ENCODE measurements around the gene NKX2-4.

Gene NKX2-4

DNA sequence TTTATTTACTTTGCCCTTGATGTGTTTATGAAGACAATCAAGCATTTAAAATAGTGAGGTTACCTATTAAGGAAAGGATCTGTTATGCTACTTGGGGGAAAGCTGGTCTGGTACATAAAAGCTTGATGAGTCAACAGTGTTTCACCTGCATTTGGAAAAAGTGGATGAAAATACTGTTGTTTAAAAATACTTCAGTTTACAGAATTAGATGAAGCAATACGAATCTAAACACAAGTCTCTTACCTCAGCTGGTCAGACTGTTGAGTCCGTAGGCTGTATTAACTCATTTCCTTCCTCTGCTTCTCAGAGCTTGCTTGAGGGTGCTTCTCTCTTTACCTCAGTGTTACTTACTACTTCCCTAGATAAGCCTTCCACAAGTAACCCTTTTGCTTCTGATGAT, 36.1 kb downstream of the NKX2-4 start:
- DNase-seq (ENCODE audit: low spot score) (no peak), FAIRE-seq (no peak)

DNA sequence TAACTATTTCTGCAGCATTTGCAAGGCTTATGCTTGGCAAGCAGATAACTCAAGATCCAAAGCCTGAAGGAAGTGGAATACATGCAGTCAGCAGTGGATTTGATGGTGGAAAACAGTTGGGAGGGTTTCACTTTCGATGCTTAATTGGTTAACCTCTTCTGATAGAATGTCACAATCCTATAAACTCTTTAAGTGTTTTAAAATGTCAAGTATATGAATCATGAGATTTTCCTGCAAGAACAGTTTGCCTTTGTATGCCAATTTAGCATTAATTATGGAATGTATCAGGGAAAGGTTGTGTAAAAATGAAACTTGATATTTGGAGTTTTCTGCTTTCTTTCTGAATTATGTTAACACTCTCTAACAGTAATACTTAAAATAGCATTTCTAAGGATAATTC, 36.6 kb downstream of the NKX2-4 start:
- no peak for DNase-seq (ENCODE audit: low spot score)
- no peak for FAIRE-seq

DNA sequence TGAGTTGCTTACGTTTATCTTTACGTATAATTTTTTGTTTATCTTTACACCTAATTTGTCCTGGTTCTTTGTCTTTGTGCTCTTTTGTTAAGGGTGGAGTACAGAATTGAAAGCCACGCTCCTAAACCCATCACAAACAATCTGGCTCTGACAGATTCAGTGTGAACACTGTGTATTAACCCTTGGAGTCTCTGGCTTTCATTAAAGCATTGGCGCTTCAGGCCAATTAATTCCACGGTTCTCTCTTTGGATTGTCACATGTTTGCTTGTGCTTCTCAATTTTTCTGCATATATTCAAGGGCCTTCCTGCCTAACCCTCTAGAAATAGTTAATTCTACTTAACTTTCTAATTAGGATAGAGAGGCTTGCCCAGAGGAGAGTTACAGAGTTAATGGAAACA, 38.6 kb downstream of the NKX2-4 start:
- FAIRE-seq: no peak

DNA sequence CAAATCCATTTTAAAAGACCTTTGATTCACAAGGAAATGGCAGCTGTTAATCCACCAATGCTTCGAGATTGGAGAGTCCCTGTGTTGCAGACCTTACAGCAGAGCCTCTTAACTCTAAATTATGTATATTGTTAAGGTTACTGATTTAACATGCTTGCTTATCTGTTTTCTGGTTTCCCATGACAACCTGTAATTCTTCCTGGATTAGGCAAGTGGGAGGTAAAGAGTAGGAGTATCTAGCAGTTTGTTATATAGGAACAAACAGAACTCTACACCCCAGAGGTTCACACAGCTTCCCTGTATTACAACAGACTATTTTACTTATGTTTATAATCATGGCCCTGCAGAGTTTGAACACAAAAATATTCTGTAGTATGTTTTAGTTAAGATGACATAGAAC, 39.5 kb downstream of the NKX2-4 start:
- FAIRE-seq (no peak), DNase-seq (ENCODE audit: low spot score) (no peak)

More for the DNA sequence above, 38.6 kb downstream of the NKX2-4 start:
- no peak for DNase-seq (ENCODE audit: low spot score)

DNA sequence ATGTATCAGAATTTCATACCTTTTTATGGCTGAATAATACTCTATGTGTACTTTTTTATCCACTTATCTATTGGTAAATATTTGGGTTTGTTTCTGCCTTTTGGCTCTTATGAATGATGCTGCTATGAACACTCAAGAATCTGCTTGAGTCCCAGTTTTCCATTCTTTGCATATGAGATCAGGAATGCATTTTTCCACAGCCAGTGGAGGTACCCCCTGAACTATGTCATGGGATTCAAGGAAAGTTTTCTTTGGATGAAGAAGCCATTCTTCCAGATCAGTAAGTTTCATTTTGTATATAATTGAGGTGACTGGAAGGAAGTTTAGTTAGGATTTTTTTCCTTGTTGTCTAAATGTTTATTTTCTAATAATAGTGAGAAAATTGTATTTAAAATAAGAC, 40.9 kb downstream of the NKX2-4 start:
- FAIRE-seq (no peak), DNase-seq (ENCODE audit: low spot score) (no peak)

DNA sequence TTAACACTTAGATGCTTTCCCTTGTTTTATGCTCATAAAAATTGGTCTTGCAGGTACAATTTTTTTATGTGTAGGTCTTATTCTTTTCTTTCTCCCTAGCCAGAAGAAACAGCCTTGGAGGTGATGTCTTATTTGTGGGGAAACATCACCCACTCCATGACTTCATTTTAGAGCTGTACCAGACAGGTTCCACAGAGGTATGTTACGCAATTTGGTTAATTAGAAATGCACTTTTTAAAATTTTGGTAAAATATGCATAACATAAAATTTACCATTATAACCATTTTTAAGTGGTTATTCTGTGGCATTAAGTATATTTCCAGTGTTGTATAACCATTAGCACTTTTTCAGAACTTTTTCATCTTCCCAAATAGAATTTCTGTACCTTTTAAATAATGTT, 41.3 kb downstream of the NKX2-4 start:
- DNase-seq (ENCODE audit: low spot score) (no peak), FAIRE-seq (no peak)

DNA sequence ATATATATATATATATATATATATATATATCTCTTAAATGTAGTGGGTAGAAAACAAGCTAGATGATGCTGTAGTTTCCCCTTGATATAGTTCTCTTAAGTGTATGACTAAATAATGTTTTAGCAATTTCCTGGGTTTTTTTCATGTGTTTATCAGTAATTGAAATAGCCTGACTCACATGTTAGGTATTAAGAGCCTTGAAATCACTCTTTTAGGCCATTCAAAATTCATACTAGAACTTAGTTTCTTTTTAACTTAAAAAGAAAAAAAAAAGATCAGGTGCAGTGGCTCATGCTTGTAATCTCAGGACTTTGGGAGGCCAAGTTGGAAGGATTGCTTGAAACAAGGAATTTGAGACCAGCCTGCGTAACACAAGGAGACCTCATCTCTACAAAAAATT, 44.1 kb downstream of the NKX2-4 start:
- DNase-seq (ENCODE audit: low spot score) (no peak), FAIRE-seq (no peak)

DNA sequence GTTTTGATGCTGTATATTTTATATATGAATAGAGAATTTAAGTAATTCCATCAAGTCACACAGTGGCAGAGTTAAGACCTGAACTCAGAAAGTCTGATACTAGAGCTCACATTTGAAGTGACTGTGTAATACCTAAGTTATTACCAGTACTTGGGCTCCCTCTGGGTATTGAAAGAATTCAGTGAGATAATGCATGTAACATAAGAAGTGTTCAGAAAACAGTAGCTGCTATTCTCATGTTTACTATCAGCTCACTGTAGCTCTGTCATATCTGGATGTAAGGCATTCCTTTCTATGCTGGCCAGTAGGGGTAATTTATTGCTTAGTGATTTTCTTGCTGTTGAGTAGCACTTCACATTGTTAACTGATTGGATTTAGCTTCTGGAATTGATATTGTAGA, 44.6 kb downstream of the NKX2-4 start:
- FAIRE-seq: no peak
- DNase-seq (ENCODE audit: low spot score): no peak
